HG03439 (cell line): ENCODE data around the gene CCDC137.
A peak's percentile ranks its signal among the peaks of the same experiment; 100 is the strongest.

Source experiments
- ATAC-seq: cut with Tn5 transposase; IDR thresholded peaks from one replicate; pipeline ENCODE4 v1.9.1; 2021; ENCODE audit warnings: mild to moderate bottlenecking, moderate library complexity; ENCODE audit not compliant: unreplicated experiment

The CCDC137 gene

DNA sequence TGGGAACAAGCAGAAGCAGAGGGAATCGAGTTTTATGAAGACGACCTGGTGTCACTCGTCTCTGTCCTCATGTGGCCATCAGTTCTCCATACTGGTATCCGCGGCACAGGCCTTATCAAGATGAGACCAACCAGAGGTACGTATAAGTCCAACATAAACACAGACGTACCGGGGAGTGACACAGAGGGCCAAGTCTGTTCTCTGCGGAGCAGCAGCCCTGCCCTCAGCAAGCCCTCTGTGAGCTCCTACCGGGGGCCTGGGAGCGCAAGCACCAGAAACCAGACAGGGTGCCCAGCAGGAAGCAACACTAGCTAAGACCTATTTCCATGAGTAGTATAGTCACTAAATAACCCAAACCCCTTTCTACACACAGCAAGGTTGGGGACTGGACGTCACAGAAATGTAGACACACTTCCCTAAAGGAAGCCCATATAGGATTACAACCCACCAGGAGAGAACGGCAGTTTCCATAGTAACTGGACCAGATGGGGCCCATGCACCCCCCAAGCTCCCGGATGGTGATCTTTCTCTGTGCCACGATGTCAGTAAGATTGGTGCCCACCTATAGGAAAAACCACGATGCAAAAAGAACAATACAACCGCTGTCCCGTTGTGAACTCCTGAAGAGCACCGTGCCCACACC, 16.1 kb downstream of the CCDC137 start:
- ATAC-seq: no peak

DNA sequence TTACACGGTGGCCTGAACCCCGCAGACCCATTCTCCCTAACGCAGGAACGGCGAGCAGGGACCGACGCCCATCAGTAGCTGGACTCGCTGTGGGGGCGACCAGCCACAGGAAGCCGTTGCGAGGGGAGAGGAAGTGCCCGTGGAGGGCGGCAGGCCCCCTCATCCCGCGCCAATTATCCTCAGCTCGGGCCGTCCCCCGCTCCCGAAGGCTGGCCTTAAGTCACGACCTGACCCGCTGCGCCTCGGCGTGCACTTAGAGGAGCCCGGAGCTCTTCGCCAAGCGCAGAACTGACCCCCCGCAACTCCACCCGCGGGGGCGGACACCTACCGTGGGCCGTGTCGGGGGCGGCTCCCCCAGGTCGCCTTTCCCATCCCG, 16.7 kb downstream of the CCDC137 start:
- ATAC-seq: peak; percentile 13

DNA sequence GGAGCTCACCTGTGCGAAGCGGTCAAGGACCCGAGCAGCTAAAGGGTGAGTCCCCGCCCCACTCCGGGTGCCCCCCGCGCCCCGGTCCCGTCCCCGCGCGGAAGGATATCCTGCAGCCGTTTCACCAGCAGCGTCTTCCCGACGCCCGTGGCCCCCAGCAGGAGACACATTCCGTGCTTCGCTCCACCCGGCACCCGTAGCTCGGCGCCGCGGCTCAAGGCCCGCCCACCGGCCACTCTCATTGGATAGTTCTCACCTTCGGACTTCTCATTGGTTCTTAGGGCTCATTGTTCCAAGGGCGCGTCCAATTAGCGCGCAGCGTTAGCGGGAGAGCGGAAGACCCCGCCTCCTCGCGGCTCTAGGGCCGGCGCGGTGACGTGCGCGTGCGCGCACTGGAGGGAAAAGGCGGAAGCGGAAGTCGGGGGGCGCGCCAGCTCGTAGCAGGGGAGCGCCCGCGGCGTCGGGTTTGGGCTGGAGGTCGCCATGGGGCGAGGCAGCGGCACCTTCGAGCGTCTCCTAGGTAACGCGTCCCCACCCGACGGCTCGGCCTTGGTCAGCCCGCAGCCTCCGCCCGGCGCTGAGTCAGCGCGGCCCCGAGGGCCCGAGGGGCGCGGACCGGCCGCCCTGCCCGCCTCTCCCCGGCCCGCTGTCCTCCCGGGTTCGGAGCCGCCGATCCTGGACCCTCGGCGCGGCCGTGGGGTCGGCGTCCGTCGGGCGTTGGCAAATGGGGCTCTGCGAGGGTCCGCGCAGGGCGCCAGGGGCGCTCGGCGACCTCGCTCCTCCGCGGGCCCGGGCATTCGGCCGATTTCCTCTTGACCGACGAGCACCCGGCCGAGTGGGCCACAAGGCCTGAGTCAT, 17.3 kb downstream of the CCDC137 start, which contains the start of the genes ARL16 and HGS:
Gene ARL16, minus strand, starts transcription at position 214 of the 858 bp plus-strand sequence. Its CDS starts 44 bp downstream, at position 170.
Gene HGS, plus strand, starts transcription at position 428 of the 858 bp plus-strand sequence. Its CDS starts 56 bp downstream, at position 484.
- peak; percentile 91 for ATAC-seq

DNA sequence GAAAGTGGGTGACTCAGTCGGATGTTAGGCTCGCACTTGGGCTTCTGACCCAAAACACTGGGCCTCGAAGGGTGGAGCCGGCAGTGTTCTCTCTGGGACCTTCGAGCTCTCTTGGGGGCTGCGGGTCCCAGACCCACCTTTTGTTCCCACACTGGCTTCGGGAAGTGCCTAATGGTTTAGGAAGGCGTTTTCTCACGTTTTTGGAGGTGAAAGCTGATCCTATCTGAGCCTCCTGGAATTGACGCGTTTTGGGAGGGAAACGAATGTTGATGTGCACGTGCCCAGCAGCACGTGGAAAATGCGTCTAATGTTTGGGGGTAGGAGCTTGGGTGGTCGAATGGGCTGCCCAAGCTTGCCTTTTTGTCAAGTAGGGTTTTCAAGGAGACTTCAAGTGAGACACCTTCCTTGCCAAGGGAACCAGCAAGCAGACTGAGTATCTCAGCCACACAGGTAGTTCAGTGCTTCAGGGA, 17.9 kb downstream of the CCDC137 start:
- ATAC-seq: peak; percentile 9

DNA sequence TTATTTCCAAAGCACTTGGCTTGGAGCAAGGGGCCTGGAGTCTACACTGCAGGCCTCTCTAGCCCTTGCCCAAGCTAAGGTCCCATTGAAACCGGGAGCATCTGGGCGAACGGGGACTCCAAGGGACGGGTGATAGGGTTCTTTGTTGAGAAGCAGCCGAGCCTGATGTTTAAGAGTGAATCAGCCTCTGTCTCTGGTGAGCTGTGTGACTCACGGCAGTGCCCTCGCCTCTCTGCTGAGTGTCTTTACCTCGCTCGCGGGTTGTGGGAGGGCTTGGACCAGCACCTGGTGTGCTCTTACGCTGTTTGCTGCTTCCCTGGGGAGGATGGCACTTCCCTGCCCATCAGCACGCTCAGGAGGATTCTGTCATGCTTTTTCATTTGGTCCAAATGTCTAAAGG, 18.6 kb downstream of the CCDC137 start:
- no peak for ATAC-seq

DNA sequence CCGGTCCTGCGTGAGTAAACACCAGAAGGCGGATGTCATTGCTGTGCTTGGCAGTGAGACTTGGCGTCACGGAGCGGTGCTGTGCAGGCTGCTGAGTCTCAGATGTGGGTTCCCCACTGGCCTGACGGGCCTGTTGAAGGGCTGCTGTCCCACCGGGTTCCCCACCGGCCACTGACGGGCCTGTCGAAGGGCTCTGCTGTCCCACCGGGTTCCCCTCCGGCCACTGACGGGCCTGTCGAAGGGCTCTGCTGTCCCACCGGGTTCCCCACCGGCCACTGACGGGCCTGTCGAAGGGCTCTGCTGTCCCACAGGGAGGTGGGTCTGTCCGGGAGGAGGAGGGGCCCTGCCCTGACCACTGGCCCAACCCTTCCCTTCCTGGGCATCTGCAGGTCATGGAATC, 20.1 kb downstream of the CCDC137 start:
- ATAC-seq: no peak

DNA sequence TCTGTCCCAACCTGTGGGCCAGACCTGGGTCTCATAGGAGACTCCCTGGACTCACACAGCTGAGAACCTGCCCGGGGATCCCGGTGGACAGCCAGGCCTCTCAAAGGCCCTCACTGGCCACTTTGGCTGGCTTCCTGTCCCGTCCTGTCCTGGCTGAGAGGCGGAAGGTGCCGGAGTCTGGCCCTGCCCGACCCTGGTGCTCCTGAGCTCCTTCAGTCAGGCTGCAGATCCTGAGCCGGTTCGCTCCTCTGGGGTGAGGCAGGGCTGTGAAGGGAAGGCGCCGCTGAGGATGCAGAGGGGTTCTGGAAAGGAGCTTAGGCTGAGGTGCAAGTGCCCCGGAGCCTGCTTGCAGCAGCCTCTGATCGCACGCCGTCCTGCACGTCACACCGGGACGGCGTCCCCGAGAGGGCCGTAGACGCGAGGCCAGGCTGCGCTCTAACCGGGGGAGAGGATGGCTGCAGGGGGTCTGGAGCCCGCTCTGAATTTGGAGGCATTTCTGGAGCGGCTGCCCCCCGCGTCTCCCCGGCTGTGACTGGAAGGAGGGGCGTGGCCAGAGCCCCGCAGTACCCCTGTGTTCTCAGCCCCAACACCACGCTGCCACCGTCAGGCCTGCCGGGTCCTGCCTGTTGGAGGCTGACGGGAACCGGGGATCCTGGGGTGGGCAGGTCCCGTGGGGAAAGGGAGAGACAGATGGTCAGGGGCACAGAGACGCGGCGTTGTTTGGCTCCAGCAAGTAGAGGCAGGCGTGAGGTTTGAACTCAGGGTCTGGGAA, 21.4 kb downstream of the CCDC137 start:
- no peak for ATAC-seq

DNA sequence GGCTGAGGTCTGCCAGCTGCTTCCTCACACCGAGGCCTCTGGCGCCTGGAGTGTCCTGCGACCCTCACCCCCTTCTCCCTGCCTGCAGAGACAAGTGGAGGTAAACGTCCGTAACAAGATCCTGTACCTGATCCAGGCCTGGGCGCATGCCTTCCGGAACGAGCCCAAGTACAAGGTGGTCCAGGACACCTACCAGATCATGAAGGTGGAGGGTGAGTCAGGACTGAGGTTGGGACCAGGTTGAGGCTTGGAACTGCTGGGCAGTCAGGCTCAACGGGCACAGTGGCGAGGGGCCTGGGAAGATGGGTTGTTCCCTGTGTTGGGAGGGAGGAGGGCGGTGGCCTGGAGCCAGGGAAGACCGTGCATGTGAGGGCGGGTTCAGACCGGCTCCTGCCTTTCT, 22.1 kb downstream of the CCDC137 start:
- no peak for ATAC-seq

DNA sequence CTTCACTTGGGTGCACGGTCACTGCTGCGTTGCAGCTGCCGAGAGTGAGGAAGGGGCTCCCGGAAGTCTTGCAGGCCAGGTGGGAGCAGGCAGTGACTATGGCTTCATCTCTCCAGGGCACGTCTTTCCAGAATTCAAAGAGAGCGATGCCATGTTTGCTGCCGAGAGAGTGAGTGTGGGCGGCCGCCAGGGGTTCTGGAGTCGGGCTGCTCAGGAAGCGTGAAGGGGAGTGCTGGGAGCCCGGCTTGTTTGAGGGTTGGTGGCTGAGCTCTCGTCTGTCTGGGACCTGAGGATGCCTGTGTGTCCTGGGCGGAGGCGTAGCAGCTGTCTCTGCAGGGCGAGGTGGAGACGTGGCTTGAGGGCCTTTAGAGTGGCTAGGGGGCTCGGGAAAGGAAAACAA, 23.5 kb downstream of the CCDC137 start:
- no peak for ATAC-seq

DNA sequence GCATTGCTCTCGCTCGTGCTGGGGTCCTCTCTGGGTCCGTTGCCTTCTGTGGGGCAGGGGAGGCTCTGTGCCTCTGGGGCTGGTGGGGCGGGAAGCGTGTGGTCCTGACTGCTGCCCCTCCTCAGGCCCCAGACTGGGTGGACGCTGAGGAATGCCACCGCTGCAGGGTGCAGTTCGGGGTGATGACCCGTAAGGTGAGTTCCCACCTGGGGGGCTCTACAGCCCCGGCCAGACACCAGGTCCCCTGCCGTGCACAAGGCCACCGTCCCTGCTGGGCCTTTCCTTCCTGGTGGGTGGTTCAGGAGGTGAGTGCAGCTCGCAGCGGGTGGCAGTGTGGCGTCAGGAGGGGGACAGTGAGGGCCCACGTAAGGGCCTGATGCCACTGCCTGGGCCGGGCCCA, 24.0 kb downstream of the CCDC137 start:
- no peak for ATAC-seq

DNA sequence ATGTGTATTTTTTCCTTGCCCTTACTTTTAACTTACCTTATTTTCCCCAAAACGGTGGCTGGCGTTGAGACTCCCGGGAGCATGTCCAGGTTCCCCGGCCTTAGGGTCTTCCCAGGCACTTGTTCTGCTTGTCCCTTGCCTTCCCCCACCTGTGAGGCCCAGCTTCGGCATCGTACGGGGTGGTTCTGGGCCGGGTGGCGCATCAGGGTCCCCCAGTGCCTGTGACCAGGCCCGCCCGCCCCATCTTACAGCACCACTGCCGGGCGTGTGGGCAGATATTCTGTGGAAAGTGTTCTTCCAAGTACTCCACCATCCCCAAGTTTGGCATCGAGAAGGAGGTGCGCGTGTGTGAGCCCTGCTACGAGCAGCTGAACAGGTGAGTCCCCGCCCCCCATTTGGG, 24.7 kb downstream of the CCDC137 start:
- ATAC-seq: no peak

DNA sequence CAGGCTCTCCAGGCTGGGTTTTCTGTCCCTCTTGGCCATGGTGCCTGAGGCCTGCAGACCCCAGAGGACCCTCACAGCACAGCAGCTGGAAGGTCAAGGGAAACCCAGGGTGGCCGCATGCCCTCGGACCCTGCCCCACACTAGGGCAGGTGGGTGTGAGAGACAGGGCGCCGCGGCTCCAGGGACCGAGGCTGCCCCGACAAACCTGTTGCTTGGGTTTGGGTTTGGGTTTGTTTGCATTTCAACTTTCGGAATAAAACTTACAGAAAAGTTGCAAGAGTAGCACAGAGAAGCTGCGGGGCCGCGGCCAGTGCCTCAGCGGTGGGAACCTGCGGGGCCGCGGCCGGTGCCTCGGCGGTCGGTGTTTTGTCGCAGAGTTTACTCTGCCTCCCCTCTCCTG, 25.1 kb downstream of the CCDC137 start:
- ATAC-seq: no peak

DNA sequence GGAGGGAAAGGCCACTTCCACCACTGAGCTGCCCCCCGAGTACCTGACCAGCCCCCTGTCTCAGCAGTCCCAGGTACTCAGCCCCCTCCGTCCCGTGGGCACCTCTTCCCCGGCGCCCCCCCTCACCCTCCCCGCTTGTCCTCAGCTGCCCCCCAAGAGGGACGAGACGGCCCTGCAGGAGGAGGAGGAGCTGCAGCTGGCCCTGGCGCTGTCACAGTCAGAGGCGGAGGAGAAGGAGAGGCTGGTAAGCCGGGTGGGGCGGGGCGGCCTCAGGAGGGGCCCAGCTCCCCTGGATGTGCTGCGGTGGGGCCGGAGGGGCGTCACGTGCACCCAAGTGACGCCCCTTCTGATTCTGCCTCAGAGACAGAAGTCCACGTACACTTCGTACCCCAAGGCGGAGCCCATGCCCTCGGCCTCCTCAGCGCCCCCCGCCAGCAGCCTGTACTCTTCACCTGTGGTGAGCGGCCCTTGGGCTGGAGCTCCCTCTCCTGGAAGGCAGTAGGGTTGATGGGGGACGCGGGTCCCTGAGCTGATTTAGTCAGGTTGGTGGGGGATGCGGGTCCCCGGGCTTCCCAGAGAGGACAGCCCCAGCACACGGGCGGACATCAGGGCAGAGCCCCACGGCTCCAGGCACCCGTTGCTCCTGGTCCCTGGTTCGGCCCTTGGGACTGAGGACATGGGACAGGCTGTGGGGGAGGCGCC, 27.1 kb downstream of the CCDC137 start:
- ATAC-seq: no peak

DNA sequence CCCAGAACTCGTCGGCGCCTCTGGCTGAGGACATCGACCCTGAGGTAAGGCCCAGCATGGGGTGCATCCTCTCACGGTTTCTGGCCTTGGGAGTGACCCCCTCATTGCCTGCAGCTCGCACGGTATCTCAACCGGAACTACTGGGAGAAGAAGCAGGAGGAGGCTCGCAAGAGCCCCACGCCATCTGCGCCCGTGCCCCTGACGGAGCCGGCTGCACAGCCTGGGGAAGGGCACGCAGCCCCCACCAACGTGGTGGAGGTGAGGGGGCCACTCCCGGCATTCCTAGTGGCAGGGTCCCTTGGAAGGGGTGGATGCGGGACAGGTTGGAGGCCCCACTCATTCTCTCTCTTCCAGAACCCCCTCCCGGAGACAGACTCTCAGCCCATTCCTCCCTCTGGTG, 28.3 kb downstream of the CCDC137 start:
- no peak for ATAC-seq

DNA sequence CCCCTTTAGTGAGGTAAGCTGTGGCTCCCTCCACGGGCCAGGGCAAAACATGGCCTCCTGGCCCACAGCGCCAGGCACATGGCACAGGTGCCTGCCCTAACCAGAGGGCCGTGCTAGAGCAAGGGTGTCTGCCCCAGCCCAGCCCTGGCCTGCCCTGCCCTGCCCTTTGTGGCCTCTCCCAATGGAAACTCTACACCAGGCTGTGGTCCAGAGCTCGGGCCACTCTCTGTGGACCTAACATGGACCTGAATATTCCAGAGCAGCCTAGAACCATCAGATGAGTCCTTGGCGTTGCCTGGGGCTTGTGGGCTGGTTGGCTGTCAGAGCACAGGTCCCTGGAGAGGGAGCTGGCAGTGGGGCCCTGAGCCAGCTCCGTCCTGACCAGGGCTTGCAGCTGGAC, 28.7 kb downstream of the CCDC137 start:
- ATAC-seq: no peak

DNA sequence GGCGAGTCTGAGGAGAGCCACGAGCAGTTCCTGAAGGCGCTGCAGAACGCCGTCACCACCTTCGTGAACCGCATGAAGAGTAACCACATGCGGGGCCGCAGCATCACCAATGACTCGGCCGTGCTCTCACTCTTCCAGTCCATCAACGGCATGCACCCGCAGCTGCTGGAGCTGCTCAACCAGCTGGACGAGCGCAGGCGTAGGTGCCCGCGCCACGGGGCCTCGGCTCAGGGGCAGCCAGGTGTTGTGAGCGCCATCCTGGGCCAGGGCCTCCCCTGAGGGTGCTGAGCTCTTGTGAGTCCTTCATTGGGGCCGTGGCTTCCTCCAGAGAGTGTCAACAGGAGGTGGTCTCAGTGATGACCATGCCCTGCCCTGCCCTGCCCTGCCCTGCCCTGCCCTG, 29.3 kb downstream of the CCDC137 start:
- no peak for ATAC-seq

DNA sequence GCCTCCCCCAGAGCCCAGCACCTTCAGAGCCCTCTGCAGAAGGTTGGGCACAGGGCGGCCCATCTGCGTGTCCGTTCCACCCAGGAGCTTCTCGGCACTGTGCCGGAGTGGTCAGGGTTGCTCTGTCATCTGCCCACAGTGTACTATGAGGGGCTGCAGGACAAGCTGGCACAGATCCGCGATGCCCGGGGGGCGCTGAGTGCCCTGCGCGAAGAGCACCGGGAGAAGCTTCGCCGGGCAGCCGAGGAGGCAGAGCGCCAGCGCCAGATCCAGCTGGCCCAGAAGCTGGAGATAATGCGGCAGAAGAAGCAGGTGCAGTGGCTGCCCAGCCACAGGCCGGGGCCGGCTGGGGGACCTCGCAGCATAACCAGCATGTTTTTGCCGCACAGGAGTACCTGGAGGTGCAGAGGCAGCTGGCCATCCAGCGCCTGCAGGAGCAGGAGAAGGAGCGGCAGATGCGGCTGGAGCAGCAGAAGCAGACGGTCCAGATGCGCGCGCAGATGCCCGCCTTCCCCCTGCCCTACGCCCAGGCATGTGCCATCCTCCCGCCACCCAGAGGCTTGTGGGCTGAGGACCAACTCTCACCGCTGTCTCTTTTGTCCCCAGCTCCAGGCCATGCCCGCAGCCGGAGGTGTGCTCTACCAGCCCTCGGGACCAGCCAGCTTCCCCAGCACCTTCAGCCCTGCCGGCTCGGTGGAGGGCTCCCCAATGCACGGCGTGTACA, 29.8 kb downstream of the CCDC137 start:
- no peak for ATAC-seq

DNA sequence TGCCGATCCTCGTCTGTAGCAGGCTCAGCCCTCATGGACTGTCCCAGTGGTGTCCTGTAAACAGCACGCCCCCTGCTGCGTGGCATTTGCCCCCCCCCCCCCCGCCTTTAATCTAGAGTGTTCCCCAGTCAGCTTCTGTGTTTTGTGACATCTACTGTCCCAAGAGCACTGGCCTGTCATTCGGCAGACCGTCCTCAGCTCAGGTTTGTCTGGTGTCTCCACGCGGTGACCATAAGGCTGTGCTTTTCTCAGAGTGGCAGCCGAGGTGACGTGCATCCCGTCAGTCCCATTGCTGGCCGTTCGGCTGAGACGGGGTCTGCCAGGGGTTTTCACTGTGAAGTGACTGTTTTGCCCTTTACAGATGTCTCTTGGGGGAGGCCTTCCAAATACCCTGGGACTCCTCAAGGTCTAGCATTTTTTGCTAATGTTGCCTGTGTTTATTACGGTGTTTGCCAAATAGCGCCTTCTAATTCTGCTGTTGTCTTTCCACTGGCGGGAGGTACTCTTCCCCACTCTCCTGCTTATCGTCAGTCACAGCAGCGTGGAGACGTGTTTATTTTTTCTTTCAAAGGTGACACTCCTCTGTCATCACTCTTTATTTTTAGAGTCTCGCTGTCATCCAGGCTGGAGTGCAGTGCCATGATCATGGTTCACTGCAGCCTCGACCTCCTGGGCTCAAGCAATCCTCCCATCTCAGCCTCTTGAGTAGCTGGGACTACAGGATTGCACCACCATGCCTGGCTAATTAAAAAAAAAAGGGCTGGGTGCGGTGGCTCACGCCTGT, 30.9 kb downstream of the CCDC137 start:
- no peak for ATAC-seq
